ENCODE measurements around the gene GPR42. TPM values are rescaled to one million over a fixed set of nuclear protein-coding genes. Genes with fewer than 3 reads are reported as not detected.
"Not testable (repeated sequence)": the region's sequence is repeated elsewhere in the genome, so short reads cannot be mapped to it uniquely, and the experiment has no call there.

Gene GPR42
- total RNA-seq, 1 experiment from 2014 or later: not detected

DNA sequence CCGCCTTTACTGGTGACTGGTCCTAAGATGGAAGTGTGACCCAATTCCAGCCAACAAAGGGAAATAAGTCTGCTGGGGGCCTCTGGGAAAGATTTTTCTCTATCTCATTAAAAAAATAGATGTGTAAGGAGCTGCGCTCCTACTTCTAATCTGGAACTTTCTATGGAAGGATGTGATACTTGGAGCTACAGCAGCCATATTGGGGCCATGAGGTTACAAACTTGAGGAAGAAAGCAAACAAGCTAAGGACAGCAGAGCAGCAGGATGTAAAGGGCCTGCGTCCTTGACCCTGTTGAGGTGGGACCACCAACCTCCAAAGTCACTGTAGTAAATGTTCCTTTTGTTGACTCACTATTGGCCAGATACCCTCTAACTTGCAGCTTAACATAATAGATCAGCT, 7.5 kb downstream of the GPR42 start:
- TF ChIP-seq RAD21 (IDR thresholded peaks at IDR 0.05; ENCODE audit: low read depth): no peak
- TF ChIP-seq SIN3A (IDR thresholded peaks at IDR 0.05; ENCODE audit: low read depth): no peak
- no peak for TF ChIP-seq ELF1 (IDR thresholded peaks at IDR 0.05; ENCODE audit: borderline replicate concordance, low read depth)
- TF ChIP-seq SRF (IDR thresholded peaks at IDR 0.05; ENCODE audit: low read depth): no peak
- no peak for TF ChIP-seq YY1 (IDR thresholded peaks at IDR 0.05; ENCODE audit: extremely low read depth, insufficient replicate concordance, low read depth, low read length)
- no peak for TF ChIP-seq EZH2 (IDR thresholded peaks at IDR 0.05)
- no peak for TF ChIP-seq EGR1 (IDR thresholded peaks at IDR 0.05; ENCODE audit: low read depth)
- TF ChIP-seq MAX (IDR thresholded peaks at IDR 0.05): no peak
- TF ChIP-seq ZNF274 (IDR thresholded peaks at IDR 0.05; ENCODE audit: low read depth, low read length): no peak
- TF ChIP-seq REST (IDR thresholded peaks at IDR 0.05; ENCODE audit: low read depth): no peak
- TF ChIP-seq TCF7L2 (IDR thresholded peaks at IDR 0.05; ENCODE audit: borderline replicate concordance, extremely low read depth, insufficient read depth, insufficient read length): no peak
- no peak for TF ChIP-seq CEBPB (IDR thresholded peaks at IDR 0.05; ENCODE audit: low read depth)
- no peak for TF ChIP-seq FOSL1 (IDR thresholded peaks at IDR 0.05; ENCODE audit: low read depth)
- TF ChIP-seq POLR2A (IDR thresholded peaks at IDR 0.05; ENCODE audit: borderline replicate concordance, extremely low read depth, insufficient read depth, insufficient read length): no peak
- no peak for TF ChIP-seq CBX3 (IDR thresholded peaks at IDR 0.05; ENCODE audit: low read depth)
- no peak for TF ChIP-seq SP1 (IDR thresholded peaks at IDR 0.05; ENCODE audit: low read depth)
- ATAC-seq (no peak), DNase-seq (ENCODE audit: low read depth, low spot score) (no peak)
- H3K4me3 ChIP-seq (replicated peaks in 1 of 2; ENCODE audit: low read depth in 1 of 2, low read length in 2 of 2): no peak overlapping the region
- H3K79me2 ChIP-seq (ENCODE audit: insufficient read depth, low read length): no peaks in the 10 kb centered on the region
- H3K9me3 ChIP-seq (ENCODE audit: control insufficient read depth in 1 of 2, insufficient read depth in 1 of 2, low read depth in 1 of 2, low read length in 2 of 2): no peaks in the 10 kb centered on the region; a peak in 1 of 4 replicates
- intact Hi-C loops (cut with micrococcal nuclease): no loop called here
- peaks cover 3% of the 10 kb centered on the region for H3K27me3 ChIP-seq (ENCODE audit: insufficient read depth, low read length)
- no peaks in the 10 kb centered on the region for H3K9me2 ChIP-seq (ENCODE audit: insufficient read depth)
- H3K9ac ChIP-seq (ENCODE audit: low read length): no peak overlapping the region
- H3K36me3 ChIP-seq (ENCODE audit: control insufficient read depth in 1 of 2, insufficient read depth in 2 of 2, low read length in 2 of 2): no peaks in the 10 kb centered on the region
- BruUV-seq (replicated peaks): no TSS peak
- H3K4me2 ChIP-seq (ENCODE audit: low read length): no peak overlapping the region
- ChIA-PET POLR2A (no interaction called here), RAD21 (ENCODE audit: low non-redundant PET in 1 of 2, low total read pairs in 2 of 2, uncharacterized antibody in 2 of 2, unreplicated experiment in 2 of 2) (no interaction called here), CTCF (interaction anchor here (1.6 kb wide), 1 partner anchor 26 kb away, joined by 4 read pairs; no protein-coding TSS in a partner anchor)
- no peak overlapping the region for H3K27ac ChIP-seq (ENCODE audit: low read depth, low read length)
- peaks cover 0 to 11% of the 10 kb centered on the region in 2 experiments; a peak in 2 of 4 replicates for H3K4me1 ChIP-seq (ENCODE audit: control insufficient read depth in 1 of 2, insufficient read depth in 2 of 2, low read length in 2 of 2)
- no peak overlapping the region for H2AFZ ChIP-seq (ENCODE audit: low read depth, low read length, poor library complexity, severe bottlenecking)
- H4K20me1 ChIP-seq (ENCODE audit: insufficient read depth): no peaks in the 10 kb centered on the region

- H3K4me3 ChIP-seq (replicated peaks in 1 of 2; ENCODE audit: low read depth in 1 of 2, low read length in 2 of 2); H4K20me1 ChIP-seq (ENCODE audit: insufficient read depth); H3K27me3 ChIP-seq (ENCODE audit: insufficient read depth, low read length); H3K36me3 ChIP-seq (ENCODE audit: control insufficient read depth in 1 of 2, insufficient read depth in 2 of 2, low read length in 2 of 2); BruUV-seq (replicated peaks); intact Hi-C loops (cut with micrococcal nuclease); H3K9me3 ChIP-seq (ENCODE audit: control insufficient read depth in 1 of 2, insufficient read depth in 1 of 2, low read depth in 1 of 2, low read length in 2 of 2); H3K9ac ChIP-seq (ENCODE audit: low read length); POLR2A ChIA-PET; H3K4me2 ChIP-seq (ENCODE audit: low read length); ATAC-seq; H3K4me1 ChIP-seq (ENCODE audit: control insufficient read depth in 1 of 2, insufficient read depth in 2 of 2, low read length in 2 of 2); H2AFZ ChIP-seq (ENCODE audit: low read depth, low read length, poor library complexity, severe bottlenecking); CTCF ChIA-PET; H3K9me2 ChIP-seq (ENCODE audit: insufficient read depth); H3K79me2 ChIP-seq (ENCODE audit: insufficient read depth, low read length); H3K27ac ChIP-seq (ENCODE audit: low read depth, low read length); RAD21 ChIA-PET (ENCODE audit: low non-redundant PET in 1 of 2, low total read pairs in 2 of 2, uncharacterized antibody in 2 of 2, unreplicated experiment in 2 of 2); DNase-seq (ENCODE audit: low read depth, low spot score): not testable (repeated sequence)
Measured at GRCh38 chr19:35379545-35379944, 8.7 kb downstream of the GPR42 start.
